NCI-H2196 (cell line): ENCODE data around the gene PAPOLG.
"Not testable (repeated sequence)": the region's sequence is repeated elsewhere in the genome, so short reads cannot be mapped to it uniquely, and the experiment has no call there.

Source experiments
- DNase-seq: peaks from one replicate; lab custom pipeline; 2025; ENCODE audit not compliant: unreplicated experiment; lab: John Stamatoyannopoulos, UW

PAPOLG gene

GRCh38 chr2:60821587-60822302 is 65.7 kb downstream of the PAPOLG start:
- no peak for DNase-seq

GRCh38 chr2:60822987-60823386 is 66.9 kb downstream of the PAPOLG start:
- DNase-seq, result no peak

GRCh38 chr2:60823694-60824305 is 67.7 kb downstream of the PAPOLG start:
- no peak for DNase-seq

GRCh38 chr2:60825666-60826065 is 69.6 kb downstream of the PAPOLG start:
- no peak for DNase-seq

- no peak for DNase-seq
These were observed 70.0 kb downstream of the PAPOLG start for GRCh38 chr2:60826111-60826510.

- not testable (repeated sequence) for DNase-seq
These were observed 70.8 kb downstream of the PAPOLG start for GRCh38 chr2:60826860-60827259.

GRCh38 chr2:60827369-60827768 is 71.3 kb downstream of the PAPOLG start:
- no peak for DNase-seq

- no peak for DNase-seq
These were observed 74.9 kb downstream of the PAPOLG start for GRCh38 chr2:60830991-60831390.

GRCh38 chr2:60831921-60832320 is 75.9 kb downstream of the PAPOLG start:
- no peak for DNase-seq

GRCh38 chr2:60832621-60833020 is 76.6 kb downstream of the PAPOLG start:
- DNase-seq, result no peak

GRCh38 chr2:60834270-60834717 is 78.2 kb downstream of the PAPOLG start:
- no peak for DNase-seq

- DNase-seq, result no peak
These were observed 80.4 kb downstream of the PAPOLG start for GRCh38 chr2:60836491-60836890.

- no peak for DNase-seq
These were observed 81.1 kb downstream of the PAPOLG start for GRCh38 chr2:60837123-60837522.

- DNase-seq, result no peak
These were observed 82.4 kb downstream of the PAPOLG start for GRCh38 chr2:60838481-60838880.

- no peak for DNase-seq
These were observed 83.2 kb downstream of the PAPOLG start for GRCh38 chr2:60839126-60839813.

GRCh38 chr2:60840880-60841279 is 84.8 kb downstream of the PAPOLG start:
- DNase-seq, result no peak

GRCh38 chr2:60843006-60843405 is 86.9 kb downstream of the PAPOLG start:
- no peak for DNase-seq

GRCh38 chr2:60844105-60844504 is 88.0 kb downstream of the PAPOLG start:
- DNase-seq, result no peak

GRCh38 chr2:60847854-60848253 is 91.8 kb downstream of the PAPOLG start:
- no peak for DNase-seq
